ENCODE measurements around the gene CLEC4G. TPM values are rescaled to one million over a fixed set of nuclear protein-coding genes. Genes with fewer than 3 reads are reported as not detected.
"Not testable (repeated sequence)": the region's sequence is repeated elsewhere in the genome, so short reads cannot be mapped to it uniquely, and the experiment has no call there.

CLEC4G gene
- total RNA-seq, 2 experiments from 2014 or later, result not detected

GRCh38 chr19:7767487-7767886 lies 35.6 kb upstream of the CLEC4G start:
- H3K36me3 ChIP-seq (ENCODE audit: insufficient read depth, low read length), result no peaks in the 10 kb centered on the region
- H3K27me3 Mint-ChIP-seq, result peaks cover 5% of the 10 kb centered on the region
- H3K4me1 Mint-ChIP-seq (ENCODE audit: low read depth), result peaks cover 13% of the 10 kb centered on the region
- H3K27me3 ChIP-seq (ENCODE audit: control insufficient read depth in 1 of 2, insufficient read depth in 2 of 2, low read length in 2 of 2), result no peaks in the 10 kb centered on the region
- H3K4me3 Mint-ChIP-seq, result no peak overlapping the region
- POLR2A ChIA-PET, result no interaction called here
- H3K9me3 Mint-ChIP-seq, result no peaks in the 10 kb centered on the region
- H3K4me1 ChIP-seq (ENCODE audit: insufficient read depth, low read length), result peaks cover 3% of the 10 kb centered on the region
- no peak overlapping the region for H3K27ac Mint-ChIP-seq
- no peaks in the 10 kb centered on the region for H3K36me3 Mint-ChIP-seq (ENCODE audit: low read depth)
- no peak overlapping the region for H3K4me3 ChIP-seq (ENCODE audit: low read length)
- DNase-seq, result no peak
- no peak overlapping the region for H3K27ac ChIP-seq (ENCODE audit: low read depth in 1 of 2, low read length in 2 of 2)
- CTCF ChIA-PET, result no interaction called here
- H3K9me3 ChIP-seq (ENCODE audit: control insufficient read depth in 1 of 2, insufficient read depth in 1 of 2, low read length in 2 of 2), result no peaks in the 10 kb centered on the region
- no peak for ATAC-seq (ENCODE audit: poor library complexity)
- no peak for TF ChIP-seq CTCF (IDR thresholded peaks at IDR 0.05)
- intact Hi-C loops (cut with DNase I, micrococcal nuclease), result no loop called here

- H3K4me1 Mint-ChIP-seq (ENCODE audit: low read depth), result peaks cover 7% of the 10 kb centered on the region
- ChIA-PET POLR2A (no interaction called here), CTCF (no interaction called here)
- H3K27ac Mint-ChIP-seq, result no peak overlapping the region
- Histone ChIP-seq H3K27ac (ENCODE audit: low read depth in 1 of 2, low read length in 2 of 2) (no peak overlapping the region), H3K27me3 (ENCODE audit: control insufficient read depth in 1 of 2, insufficient read depth in 2 of 2, low read length in 2 of 2) (peaks cover 0 to under 1% of the 10 kb centered on the region in 2 experiments), H3K36me3 (ENCODE audit: insufficient read depth, low read length) (no peaks in the 10 kb centered on the region), H3K4me1 (ENCODE audit: insufficient read depth, low read length) (no peaks in the 10 kb centered on the region), H3K4me3 (ENCODE audit: low read length) (no peak overlapping the region), H3K9me3 (ENCODE audit: control insufficient read depth in 1 of 2, insufficient read depth in 1 of 2, low read length in 2 of 2) (no peaks in the 10 kb centered on the region)
- ATAC-seq (ENCODE audit: poor library complexity) (no peak), DNase-seq (no peak)
- H3K9me3 Mint-ChIP-seq, result no peaks in the 10 kb centered on the region
- peaks cover 5% of the 10 kb centered on the region for H3K27me3 Mint-ChIP-seq
- H3K4me3 Mint-ChIP-seq, result no peak overlapping the region
- no peak for TF ChIP-seq CTCF (IDR thresholded peaks at IDR 0.05)
- H3K36me3 Mint-ChIP-seq (ENCODE audit: low read depth), result no peaks in the 10 kb centered on the region
- intact Hi-C loops (cut with DNase I, micrococcal nuclease), result no loop called here
Observed at GRCh38 chr19:7766535-7766934, 34.6 kb upstream of the CLEC4G start.

- H3K27ac Mint-ChIP-seq; H3K4me3 ChIP-seq (ENCODE audit: low read length); CTCF ChIA-PET; H3K27me3 Mint-ChIP-seq; H3K4me3 Mint-ChIP-seq; H3K27me3 ChIP-seq (ENCODE audit: control insufficient read depth in 1 of 2, insufficient read depth in 2 of 2, low read length in 2 of 2); intact Hi-C loops (cut with DNase I, micrococcal nuclease); H3K36me3 Mint-ChIP-seq (ENCODE audit: low read depth); H3K9me3 ChIP-seq (ENCODE audit: control insufficient read depth in 1 of 2, insufficient read depth in 1 of 2, low read length in 2 of 2); H3K27ac ChIP-seq (ENCODE audit: low read depth in 1 of 2, low read length in 2 of 2); H3K4me1 Mint-ChIP-seq (ENCODE audit: low read depth); H3K36me3 ChIP-seq (ENCODE audit: insufficient read depth, low read length); H3K9me3 Mint-ChIP-seq; ATAC-seq (ENCODE audit: poor library complexity); H3K4me1 ChIP-seq (ENCODE audit: insufficient read depth, low read length); POLR2A ChIA-PET; DNase-seq: not testable (repeated sequence)
Observed at GRCh38 chr19:7765043-7765442, 33.1 kb upstream of the CLEC4G start.

- H3K4me3 Mint-ChIP-seq; CTCF ChIA-PET; intact Hi-C loops (cut with DNase I, micrococcal nuclease); H3K27me3 ChIP-seq (ENCODE audit: control insufficient read depth in 1 of 2, insufficient read depth in 2 of 2, low read length in 2 of 2); H3K4me3 ChIP-seq (ENCODE audit: low read length); H3K9me3 Mint-ChIP-seq; ATAC-seq (ENCODE audit: poor library complexity); H3K4me1 ChIP-seq (ENCODE audit: insufficient read depth, low read length); DNase-seq; H3K36me3 ChIP-seq (ENCODE audit: insufficient read depth, low read length); H3K27me3 Mint-ChIP-seq; POLR2A ChIA-PET; H3K4me1 Mint-ChIP-seq (ENCODE audit: low read depth); H3K36me3 Mint-ChIP-seq (ENCODE audit: low read depth); H3K27ac Mint-ChIP-seq; H3K27ac ChIP-seq (ENCODE audit: low read depth in 1 of 2, low read length in 2 of 2): not testable (repeated sequence)
- H3K9me3 ChIP-seq (ENCODE audit: control insufficient read depth in 1 of 2, insufficient read depth in 1 of 2, low read length in 2 of 2), result peaks cover 6 to 10% of the 10 kb centered on the region in 2 experiments
Observed at GRCh38 chr19:7764157-7764556, 32.2 kb upstream of the CLEC4G start.
